Measurements from ENCODE around the gene HLA-DMA.

DNA sequence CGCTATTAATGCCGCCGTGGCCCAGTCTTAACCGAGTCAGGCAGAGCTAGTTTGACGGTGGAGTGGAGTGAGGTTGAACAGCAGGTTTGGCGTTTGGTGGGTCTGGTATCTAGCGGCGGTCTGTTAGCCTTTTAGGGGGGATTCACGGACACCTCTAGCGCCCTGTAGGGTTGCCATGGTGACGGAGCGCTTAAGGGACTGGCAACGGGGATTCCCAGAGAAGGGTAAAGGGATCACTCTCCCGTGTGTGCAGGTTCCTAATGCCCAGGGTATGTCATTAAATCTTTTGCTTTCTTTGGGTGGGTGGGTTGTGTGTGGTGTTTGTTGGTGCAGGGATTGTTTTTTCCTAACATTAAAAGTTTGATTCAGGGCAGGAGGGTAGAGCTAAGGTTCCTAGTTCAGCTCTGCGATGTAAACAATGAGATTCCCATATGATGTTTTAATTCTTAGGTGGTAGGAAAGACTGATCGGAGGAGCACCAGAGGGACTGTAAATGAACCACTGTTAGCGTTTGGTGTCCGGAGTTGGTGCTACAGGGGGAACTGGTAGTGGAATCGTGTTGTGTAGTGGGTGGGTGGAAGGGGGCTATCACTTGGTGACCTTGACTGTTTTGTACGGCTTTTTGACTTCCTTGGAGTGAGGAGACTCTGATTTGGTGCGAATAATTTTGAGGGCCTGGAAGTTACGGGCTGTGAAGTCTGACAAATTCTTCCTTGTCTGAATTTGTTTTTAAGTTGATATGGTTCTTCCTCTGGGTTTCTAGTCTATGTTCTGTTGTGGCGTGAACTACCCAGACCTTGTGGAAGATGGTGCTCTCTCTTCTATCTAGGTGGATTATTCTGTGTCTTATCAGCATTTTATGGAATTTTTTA is 20.5 kb upstream of the HLA-DMA start:
- TF ChIP-seq, protein P1, sequence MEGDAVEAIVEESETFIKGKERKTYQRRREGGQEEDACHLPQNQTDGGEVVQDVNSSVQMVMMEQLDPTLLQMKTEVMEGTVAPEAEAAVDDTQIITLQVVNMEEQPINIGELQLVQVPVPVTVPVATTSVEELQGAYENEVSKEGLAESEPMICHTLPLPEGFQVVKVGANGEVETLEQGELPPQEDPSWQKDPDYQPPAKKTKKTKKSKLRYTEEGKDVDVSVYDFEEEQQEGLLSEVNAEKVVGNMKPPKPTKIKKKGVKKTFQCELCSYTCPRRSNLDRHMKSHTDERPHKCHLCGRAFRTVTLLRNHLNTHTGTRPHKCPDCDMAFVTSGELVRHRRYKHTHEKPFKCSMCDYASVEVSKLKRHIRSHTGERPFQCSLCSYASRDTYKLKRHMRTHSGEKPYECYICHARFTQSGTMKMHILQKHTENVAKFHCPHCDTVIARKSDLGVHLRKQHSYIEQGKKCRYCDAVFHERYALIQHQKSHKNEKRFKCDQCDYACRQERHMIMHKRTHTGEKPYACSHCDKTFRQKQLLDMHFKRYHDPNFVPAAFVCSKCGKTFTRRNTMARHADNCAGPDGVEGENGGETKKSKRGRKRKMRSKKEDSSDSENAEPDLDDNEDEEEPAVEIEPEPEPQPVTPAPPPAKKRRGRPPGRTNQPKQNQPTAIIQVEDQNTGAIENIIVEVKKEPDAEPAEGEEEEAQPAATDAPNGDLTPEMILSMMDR (IDR thresholded peaks at IDR 0.05), result no peak
- TF ChIP-seq POLR2A (IDR thresholded peaks at IDR 0.05), result no peak
